ENCODE measurements around the gene TP53I3.

DNA sequence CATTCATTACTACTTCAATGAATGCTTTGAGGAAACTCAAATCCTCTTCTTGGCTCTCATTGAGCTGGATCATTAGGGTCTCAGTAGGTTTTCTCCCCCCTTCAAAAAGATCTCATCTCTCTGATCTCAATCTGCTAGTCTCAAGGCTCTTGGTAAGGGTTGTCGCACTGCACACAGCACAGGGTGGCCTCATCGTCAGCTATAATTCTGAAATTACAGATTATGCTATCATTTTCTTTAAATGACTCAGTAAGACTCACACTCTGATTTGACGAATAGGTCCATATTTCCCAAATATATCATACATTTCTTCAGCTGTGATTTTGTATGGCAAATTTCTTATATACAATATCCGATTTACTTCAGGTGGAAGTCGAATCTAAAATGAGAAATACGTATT, 10.8 kb downstream of the TP53I3 start:
- TF ChIP-seq TCF7L2 (IDR thresholded peaks at IDR 0.05; ENCODE audit: borderline replicate concordance, extremely low read depth, insufficient read depth, insufficient read length): no peak
- no peak for TF ChIP-seq POLR2AphosphoS5 (IDR thresholded peaks at IDR 0.05; ENCODE audit: low read depth, low read length)
- TF ChIP-seq CTCF (IDR thresholded peaks at IDR 0.05 in 2 of 3, conservative IDR thresholded peaks at IDR 0.05 in 1 of 3; ENCODE audit: borderline replicate concordance in 1 of 3, insufficient read depth in 1 of 3, low read depth in 2 of 3, low read length in 2 of 3): no peak
- TF ChIP-seq, protein P1, sequence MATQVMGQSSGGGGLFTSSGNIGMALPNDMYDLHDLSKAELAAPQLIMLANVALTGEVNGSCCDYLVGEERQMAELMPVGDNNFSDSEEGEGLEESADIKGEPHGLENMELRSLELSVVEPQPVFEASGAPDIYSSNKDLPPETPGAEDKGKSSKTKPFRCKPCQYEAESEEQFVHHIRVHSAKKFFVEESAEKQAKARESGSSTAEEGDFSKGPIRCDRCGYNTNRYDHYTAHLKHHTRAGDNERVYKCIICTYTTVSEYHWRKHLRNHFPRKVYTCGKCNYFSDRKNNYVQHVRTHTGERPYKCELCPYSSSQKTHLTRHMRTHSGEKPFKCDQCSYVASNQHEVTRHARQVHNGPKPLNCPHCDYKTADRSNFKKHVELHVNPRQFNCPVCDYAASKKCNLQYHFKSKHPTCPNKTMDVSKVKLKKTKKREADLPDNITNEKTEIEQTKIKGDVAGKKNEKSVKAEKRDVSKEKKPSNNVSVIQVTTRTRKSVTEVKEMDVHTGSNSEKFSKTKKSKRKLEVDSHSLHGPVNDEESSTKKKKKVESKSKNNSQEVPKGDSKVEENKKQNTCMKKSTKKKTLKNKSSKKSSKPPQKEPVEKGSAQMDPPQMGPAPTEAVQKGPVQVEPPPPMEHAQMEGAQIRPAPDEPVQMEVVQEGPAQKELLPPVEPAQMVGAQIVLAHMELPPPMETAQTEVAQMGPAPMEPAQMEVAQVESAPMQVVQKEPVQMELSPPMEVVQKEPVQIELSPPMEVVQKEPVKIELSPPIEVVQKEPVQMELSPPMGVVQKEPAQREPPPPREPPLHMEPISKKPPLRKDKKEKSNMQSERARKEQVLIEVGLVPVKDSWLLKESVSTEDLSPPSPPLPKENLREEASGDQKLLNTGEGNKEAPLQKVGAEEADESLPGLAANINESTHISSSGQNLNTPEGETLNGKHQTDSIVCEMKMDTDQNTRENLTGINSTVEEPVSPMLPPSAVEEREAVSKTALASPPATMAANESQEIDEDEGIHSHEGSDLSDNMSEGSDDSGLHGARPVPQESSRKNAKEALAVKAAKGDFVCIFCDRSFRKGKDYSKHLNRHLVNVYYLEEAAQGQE (IDR thresholded peaks at IDR 0.05; ENCODE audit: low read depth): no peak
- no peak for TF ChIP-seq ZNF274 (IDR thresholded peaks at IDR 0.05; ENCODE audit: low read depth, low read length)
- no peak for TF ChIP-seq SIN3A (IDR thresholded peaks at IDR 0.05; ENCODE audit: low read depth)
- no peak for TF ChIP-seq CBX3 (IDR thresholded peaks at IDR 0.05; ENCODE audit: low read depth)
